ENCODE results near the gene TYW1.
"Not testable (repeated sequence)": the region's sequence is repeated elsewhere in the genome, so short reads cannot be mapped to it uniquely, and the experiment has no call there.

GRCh38 chr7:67014076-67014622 is 17.5 kb downstream of the TYW1 start:
- TF ChIP-seq, protein P1, sequence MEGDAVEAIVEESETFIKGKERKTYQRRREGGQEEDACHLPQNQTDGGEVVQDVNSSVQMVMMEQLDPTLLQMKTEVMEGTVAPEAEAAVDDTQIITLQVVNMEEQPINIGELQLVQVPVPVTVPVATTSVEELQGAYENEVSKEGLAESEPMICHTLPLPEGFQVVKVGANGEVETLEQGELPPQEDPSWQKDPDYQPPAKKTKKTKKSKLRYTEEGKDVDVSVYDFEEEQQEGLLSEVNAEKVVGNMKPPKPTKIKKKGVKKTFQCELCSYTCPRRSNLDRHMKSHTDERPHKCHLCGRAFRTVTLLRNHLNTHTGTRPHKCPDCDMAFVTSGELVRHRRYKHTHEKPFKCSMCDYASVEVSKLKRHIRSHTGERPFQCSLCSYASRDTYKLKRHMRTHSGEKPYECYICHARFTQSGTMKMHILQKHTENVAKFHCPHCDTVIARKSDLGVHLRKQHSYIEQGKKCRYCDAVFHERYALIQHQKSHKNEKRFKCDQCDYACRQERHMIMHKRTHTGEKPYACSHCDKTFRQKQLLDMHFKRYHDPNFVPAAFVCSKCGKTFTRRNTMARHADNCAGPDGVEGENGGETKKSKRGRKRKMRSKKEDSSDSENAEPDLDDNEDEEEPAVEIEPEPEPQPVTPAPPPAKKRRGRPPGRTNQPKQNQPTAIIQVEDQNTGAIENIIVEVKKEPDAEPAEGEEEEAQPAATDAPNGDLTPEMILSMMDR (IDR thresholded peaks at IDR 0.05) = not testable (repeated sequence)
- TF ChIP-seq POLR2A (IDR thresholded peaks at IDR 0.05) = not testable (repeated sequence)
